ENCODE measurements around the gene CCDC195. TPM values are rescaled to one million over a fixed set of nuclear protein-coding genes. Genes with fewer than 3 reads are reported as not detected.

CCDC195 gene
- polyA plus RNA-seq, 1 donor from 2014 or later = not detected

DNA sequence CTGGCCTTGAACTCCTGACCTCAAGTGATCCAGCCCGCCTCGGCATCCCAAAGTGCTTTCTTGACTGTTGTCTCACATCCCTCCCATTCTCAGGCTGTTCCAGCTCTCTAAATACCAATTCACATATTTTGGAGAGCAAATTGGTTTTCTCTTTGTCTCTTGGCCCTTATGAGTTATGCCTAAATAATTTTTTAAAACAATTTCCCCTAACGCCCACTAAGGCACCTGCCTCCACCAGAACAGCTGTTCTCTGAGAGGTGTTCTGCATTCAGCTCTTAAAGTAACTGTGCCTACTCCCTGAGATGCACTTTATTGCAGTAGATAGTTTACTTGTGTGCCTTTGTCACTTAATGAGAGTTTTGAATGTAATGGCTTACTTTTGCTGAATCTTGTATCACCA is 6.9 kb downstream of the CCDC195 start:
- Histone ChIP-seq H3K9ac (ENCODE audit: low read length) (no peak overlapping the region), H3K36me3 (ENCODE audit: insufficient read depth, low read length) (no peaks in the 10 kb centered on the region), H3K27ac (ENCODE audit: low read length) (no peak overlapping the region), H4K20me1 (ENCODE audit: insufficient read depth) (no peaks in the 10 kb centered on the region), H3K9me3 (ENCODE audit: low read length) (no peaks in the 10 kb centered on the region), H3K9me2 (ENCODE audit: insufficient read depth, low read length) (no peaks in the 10 kb centered on the region), H3K79me2 (replicated peaks; ENCODE audit: insufficient read depth, low read length) (no peaks in the 10 kb centered on the region), H3F3A (ENCODE audit: insufficient read depth, low read length, poor library complexity, severe bottlenecking) (no peaks in the 10 kb centered on the region), H3K4me3 (ENCODE audit: low read length) (no peak overlapping the region), H2AFZ (ENCODE audit: low read depth, low read length) (no peak overlapping the region), H3K4me2 (ENCODE audit: low read length) (no peak overlapping the region), H3K27me3 (ENCODE audit: insufficient read depth, low read depth, low read length) (no peaks in the 10 kb centered on the region)
- no peak for TF ChIP-seq TAF1 (IDR thresholded peaks at IDR 0.05; ENCODE audit: low read depth)
- no peak for TF ChIP-seq CTCF (IDR thresholded peaks at IDR 0.05; ENCODE audit: poor library complexity, severe bottlenecking)
- no peak for TF ChIP-seq EZH2 (IDR thresholded peaks at IDR 0.05; ENCODE audit: borderline replicate concordance, insufficient read depth, low read length, poor library complexity, severe bottlenecking)

DNA sequence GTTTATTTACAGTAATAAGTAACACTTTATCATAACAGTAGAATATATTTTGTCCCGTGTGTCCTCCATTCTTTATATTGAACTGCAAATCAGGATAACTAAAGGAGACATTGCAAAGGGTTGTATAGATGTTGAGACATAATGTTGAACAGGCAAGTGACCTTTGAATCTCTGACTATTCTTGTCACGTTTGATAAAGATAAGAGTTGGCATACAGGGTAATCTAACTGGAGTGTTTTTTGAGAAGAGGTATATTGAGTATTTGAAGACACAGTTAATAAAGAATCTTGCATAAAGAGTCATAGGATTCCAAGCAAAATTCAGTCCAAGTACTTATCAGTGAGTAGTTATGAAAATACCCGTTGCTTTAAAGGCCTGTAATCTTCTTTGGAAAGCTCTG is 21.7 kb downstream of the CCDC195 start:
- H3K4me2 ChIP-seq (ENCODE audit: low read length) = no peak overlapping the region
- no peaks in the 10 kb centered on the region for H3F3A ChIP-seq (ENCODE audit: insufficient read depth, low read length, poor library complexity, severe bottlenecking)
- no peaks in the 10 kb centered on the region for H4K20me1 ChIP-seq (ENCODE audit: insufficient read depth)
- no peak overlapping the region for H2AFZ ChIP-seq (ENCODE audit: low read depth, low read length)
- no peaks in the 10 kb centered on the region for H3K9me3 ChIP-seq (ENCODE audit: low read length)
- H3K9me2 ChIP-seq (ENCODE audit: insufficient read depth, low read length) = no peaks in the 10 kb centered on the region
- H3K27ac ChIP-seq (ENCODE audit: low read length) = no peak overlapping the region
- H3K79me2 ChIP-seq (replicated peaks; ENCODE audit: insufficient read depth, low read length) = no peaks in the 10 kb centered on the region
- no peak for TF ChIP-seq RAD21 (conservative IDR thresholded peaks at IDR 0.05)
- no peak for TF ChIP-seq POLR2AphosphoS5 (IDR thresholded peaks at IDR 0.05)
- no peak for TF ChIP-seq TAF1 (IDR thresholded peaks at IDR 0.05; ENCODE audit: low read depth)
- no peak for TF ChIP-seq MXI1 (conservative IDR thresholded peaks at IDR 0.05; ENCODE audit: poor library complexity, severe bottlenecking)
- TF ChIP-seq CTCF (IDR thresholded peaks at IDR 0.05; ENCODE audit: poor library complexity, severe bottlenecking) = no peak
- TF ChIP-seq EZH2 (IDR thresholded peaks at IDR 0.05; ENCODE audit: borderline replicate concordance, insufficient read depth, low read length, poor library complexity, severe bottlenecking) = no peak
- TF ChIP-seq, protein P1, sequence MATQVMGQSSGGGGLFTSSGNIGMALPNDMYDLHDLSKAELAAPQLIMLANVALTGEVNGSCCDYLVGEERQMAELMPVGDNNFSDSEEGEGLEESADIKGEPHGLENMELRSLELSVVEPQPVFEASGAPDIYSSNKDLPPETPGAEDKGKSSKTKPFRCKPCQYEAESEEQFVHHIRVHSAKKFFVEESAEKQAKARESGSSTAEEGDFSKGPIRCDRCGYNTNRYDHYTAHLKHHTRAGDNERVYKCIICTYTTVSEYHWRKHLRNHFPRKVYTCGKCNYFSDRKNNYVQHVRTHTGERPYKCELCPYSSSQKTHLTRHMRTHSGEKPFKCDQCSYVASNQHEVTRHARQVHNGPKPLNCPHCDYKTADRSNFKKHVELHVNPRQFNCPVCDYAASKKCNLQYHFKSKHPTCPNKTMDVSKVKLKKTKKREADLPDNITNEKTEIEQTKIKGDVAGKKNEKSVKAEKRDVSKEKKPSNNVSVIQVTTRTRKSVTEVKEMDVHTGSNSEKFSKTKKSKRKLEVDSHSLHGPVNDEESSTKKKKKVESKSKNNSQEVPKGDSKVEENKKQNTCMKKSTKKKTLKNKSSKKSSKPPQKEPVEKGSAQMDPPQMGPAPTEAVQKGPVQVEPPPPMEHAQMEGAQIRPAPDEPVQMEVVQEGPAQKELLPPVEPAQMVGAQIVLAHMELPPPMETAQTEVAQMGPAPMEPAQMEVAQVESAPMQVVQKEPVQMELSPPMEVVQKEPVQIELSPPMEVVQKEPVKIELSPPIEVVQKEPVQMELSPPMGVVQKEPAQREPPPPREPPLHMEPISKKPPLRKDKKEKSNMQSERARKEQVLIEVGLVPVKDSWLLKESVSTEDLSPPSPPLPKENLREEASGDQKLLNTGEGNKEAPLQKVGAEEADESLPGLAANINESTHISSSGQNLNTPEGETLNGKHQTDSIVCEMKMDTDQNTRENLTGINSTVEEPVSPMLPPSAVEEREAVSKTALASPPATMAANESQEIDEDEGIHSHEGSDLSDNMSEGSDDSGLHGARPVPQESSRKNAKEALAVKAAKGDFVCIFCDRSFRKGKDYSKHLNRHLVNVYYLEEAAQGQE (IDR thresholded peaks at IDR 0.05; ENCODE audit: borderline replicate concordance) = no peak
- TF ChIP-seq EP300 (conservative IDR thresholded peaks at IDR 0.05; ENCODE audit: poor library complexity, severe bottlenecking) = no peak
- no peak for TF ChIP-seq SMC3 (conservative IDR thresholded peaks at IDR 0.05; ENCODE audit: poor library complexity)
- H3K4me3 ChIP-seq (ENCODE audit: low read length) = no peak overlapping the region
- no peak overlapping the region for H3K9ac ChIP-seq (ENCODE audit: low read length)
- no peaks in the 10 kb centered on the region for H3K27me3 ChIP-seq (ENCODE audit: insufficient read depth, low read depth, low read length)
- no peaks in the 10 kb centered on the region for H3K36me3 ChIP-seq (ENCODE audit: insufficient read depth, low read length)
